Suprapubic skin (tissue), 4 donors: ENCODE results near the gene MTERF4.

Source experiments
- CTCF ChIP-seq, 2 donors: fragments of 200-600 bp in 1 of 2; fragments of 450-650 bp in 1 of 2; sonication (generic) in 1 of 2; IDR thresholded peaks; one replicate each; pipeline ENCODE4 v1.5.1; 2016 to 2019; ENCODE audit warnings: antibody characterized with exemption in 2 of 2, mild to moderate bottlenecking in 1 of 2, moderate library complexity in 1 of 2
- EP300 ChIP-seq: sonication (generic); formaldehyde crosslinking; IDR thresholded peaks from one replicate; pipeline ENCODE4 v1.6.1; 2017; ENCODE audit warnings: antibody characterized with exemption
- POLR2A ChIP-seq, 2 donors: fragments of 450-650 bp; IDR thresholded peaks; one replicate each; pipeline ENCODE4 v1.6.1; 2017; ENCODE audit warnings: antibody characterized with exemption in 2 of 2, mild to moderate bottlenecking in 2 of 2, moderate library complexity in 2 of 2
- POLR2AphosphoS5 ChIP-seq, 3 donors: sonication (generic); formaldehyde crosslinking; IDR thresholded peaks; one replicate each; pipeline ENCODE4 v1.6.1; 2017; ENCODE audit warnings: antibody characterized with exemption in 3 of 3

GRCh38 chr2:241108271-241109209 is 6.5 kb upstream of the MTERF4 start:
- TF ChIP-seq POLR2A (IDR thresholded peaks at IDR 0.05) (no peak), POLR2AphosphoS5 (IDR thresholded peaks at IDR 0.05) (no peak), CTCF (IDR thresholded peaks at IDR 0.05) (no peak), EP300 (no peak)
